DND-41 (cell line): ENCODE data around the gene ENKD1.

Source experiments
- EZH2 ChIP-seq: IDR thresholded peaks from 3 replicates; pipeline ENCODE4 v1.6.1; 2012; ENCODE audit warnings: borderline replicate concordance, low read depth, mild to moderate bottlenecking, moderate library complexity, low read length, inconsistent platforms; ENCODE audit not compliant: severe bottlenecking
- TF ChIP-seq, protein P1 (sequence below): IDR thresholded peaks from 2 replicates; pipeline ENCODE4 v1.5.1; 2012; ENCODE audit warnings: borderline replicate concordance, low read length, moderate library complexity, mild to moderate bottlenecking; ENCODE audit not compliant: poor library complexity, severe bottlenecking; ENCODE audit errors: extremely low read depth

DNA sequence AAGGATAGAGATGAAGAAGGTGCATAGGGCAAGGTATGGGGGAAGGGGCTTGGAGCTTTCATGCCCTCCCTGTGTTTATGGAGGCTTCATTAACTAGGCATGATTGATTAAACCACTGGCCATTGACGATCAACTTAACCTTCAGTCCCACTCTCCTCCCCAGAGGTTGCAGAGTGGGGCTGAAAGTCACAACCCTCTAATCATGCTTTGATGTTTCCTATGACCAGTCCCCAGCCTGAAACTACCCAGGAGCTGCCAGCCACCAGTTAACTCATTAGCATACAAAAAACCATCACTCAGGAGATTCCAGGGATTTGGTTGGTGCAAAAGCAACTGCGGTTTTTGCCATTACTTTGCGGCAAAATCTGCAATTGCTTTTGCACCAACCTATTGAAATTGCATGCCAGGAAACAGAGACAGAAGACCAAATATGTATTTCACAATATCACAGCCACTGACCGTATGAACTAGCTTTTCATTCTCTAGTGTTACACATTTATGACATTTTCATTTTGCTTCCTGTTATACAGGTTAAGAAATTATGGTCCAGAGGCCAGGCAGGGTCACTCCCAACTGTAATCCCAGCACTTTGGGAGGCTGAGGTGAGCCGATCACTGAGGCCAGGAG is 47.2 kb upstream of the ENKD1 start:
- TF ChIP-seq, protein P1, sequence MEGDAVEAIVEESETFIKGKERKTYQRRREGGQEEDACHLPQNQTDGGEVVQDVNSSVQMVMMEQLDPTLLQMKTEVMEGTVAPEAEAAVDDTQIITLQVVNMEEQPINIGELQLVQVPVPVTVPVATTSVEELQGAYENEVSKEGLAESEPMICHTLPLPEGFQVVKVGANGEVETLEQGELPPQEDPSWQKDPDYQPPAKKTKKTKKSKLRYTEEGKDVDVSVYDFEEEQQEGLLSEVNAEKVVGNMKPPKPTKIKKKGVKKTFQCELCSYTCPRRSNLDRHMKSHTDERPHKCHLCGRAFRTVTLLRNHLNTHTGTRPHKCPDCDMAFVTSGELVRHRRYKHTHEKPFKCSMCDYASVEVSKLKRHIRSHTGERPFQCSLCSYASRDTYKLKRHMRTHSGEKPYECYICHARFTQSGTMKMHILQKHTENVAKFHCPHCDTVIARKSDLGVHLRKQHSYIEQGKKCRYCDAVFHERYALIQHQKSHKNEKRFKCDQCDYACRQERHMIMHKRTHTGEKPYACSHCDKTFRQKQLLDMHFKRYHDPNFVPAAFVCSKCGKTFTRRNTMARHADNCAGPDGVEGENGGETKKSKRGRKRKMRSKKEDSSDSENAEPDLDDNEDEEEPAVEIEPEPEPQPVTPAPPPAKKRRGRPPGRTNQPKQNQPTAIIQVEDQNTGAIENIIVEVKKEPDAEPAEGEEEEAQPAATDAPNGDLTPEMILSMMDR: no peak
- TF ChIP-seq EZH2: no peak
